ENCODE results near the gene CYB561D2. TPM values are rescaled to one million over a fixed set of nuclear protein-coding genes. Genes with fewer than 3 reads are reported as not detected.

CYB561D2 gene
- total RNA-seq, 4 donors from 2014 or later: 23.6 to 66.0 (median 43.6) TPM

DNA sequence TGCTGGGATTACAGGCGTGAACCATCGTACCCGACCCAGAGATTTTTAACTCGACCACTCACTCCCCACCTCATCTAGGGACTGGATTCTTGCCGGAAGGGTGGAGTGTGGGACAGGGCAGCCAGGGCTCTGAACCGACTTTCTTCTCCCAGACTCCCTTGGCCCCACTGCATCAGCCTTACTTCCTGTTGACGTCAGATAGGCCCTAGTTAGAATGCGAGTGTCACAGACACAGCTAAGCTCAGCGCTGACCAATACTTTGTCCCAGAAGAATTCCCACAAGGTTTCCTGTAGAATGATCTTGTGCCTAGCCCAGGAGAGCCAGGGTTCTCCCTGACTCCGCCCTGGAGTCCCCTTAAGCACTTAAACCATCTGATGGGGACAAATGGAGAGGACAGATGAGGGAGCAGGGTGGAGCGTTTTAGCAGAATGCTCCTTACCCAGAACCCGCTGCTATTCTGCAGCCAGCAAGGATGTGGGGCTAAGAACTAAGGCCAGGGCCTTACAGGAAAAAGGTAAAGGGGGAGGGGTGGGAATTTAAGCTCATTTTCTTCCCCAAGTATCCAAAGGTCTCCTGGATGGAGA lies 16.8 kb upstream of the CYB561D2 start:
- 79 to 83% methylated on average over 10 to 11 of the region's 12 CpGs for WGBS, 2 donors
- Histone ChIP-seq H3K4me1 (peaks cover 36 to 54% of the 10 kb centered on the region in 2 donors), H3K36me3 (peaks cover 25 to 28% of the 10 kb centered on the region in 2 donors), H3K27ac (peak overlapping the region; percentile 83 to 96 (median 91)), H3K4me3 (replicated peaks in 1 of 3) (no peak overlapping the region), H3K27me3 (no peaks in the 10 kb centered on the region), H3K9me3 (no peaks in the 10 kb centered on the region)
- intact Hi-C loops (cut with DNase I): no loop called here
- TF ChIP-seq, protein P1, sequence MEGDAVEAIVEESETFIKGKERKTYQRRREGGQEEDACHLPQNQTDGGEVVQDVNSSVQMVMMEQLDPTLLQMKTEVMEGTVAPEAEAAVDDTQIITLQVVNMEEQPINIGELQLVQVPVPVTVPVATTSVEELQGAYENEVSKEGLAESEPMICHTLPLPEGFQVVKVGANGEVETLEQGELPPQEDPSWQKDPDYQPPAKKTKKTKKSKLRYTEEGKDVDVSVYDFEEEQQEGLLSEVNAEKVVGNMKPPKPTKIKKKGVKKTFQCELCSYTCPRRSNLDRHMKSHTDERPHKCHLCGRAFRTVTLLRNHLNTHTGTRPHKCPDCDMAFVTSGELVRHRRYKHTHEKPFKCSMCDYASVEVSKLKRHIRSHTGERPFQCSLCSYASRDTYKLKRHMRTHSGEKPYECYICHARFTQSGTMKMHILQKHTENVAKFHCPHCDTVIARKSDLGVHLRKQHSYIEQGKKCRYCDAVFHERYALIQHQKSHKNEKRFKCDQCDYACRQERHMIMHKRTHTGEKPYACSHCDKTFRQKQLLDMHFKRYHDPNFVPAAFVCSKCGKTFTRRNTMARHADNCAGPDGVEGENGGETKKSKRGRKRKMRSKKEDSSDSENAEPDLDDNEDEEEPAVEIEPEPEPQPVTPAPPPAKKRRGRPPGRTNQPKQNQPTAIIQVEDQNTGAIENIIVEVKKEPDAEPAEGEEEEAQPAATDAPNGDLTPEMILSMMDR (IDR thresholded peaks at IDR 0.05): no peak
- TF ChIP-seq POLR2A (IDR thresholded peaks at IDR 0.05): no peak
- no peak for DNase-seq

DNA sequence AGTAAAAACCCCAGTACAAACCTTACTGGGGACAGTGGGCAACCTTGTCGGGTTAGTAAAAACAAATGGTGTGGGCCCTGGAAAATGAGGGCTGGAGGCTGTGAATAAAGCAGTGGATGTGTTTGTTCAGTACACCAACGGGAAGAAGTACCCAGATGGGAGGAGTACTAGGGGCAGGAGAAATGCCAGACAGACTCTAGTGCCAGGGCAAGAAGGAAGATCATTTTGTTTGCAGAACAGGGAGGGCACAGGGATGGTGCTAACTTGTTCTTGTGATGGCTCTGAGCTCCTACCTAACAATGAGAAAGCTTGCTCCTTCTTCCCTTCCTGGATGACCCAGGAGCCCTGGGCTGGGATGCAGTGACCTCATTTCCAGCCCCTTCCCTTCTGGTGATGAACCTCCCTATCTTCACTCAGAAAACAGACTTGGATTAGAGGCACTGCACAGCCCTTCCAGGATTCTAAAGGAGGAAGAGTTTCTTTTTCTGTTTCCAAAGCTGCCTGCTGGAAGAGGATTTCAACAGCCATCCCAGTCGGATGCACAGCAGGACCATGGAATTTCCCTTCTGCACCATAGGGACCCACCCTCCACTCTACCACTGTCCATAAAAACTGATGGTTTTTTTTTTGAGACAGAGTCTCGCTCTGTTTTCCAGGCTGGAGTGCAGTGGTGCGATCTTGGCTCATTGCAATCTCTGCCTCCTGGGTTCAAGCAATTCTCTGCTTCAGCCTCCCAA lies 16.2 kb upstream of the CYB561D2 start:
- no peak for DNase-seq
- Histone ChIP-seq H3K9me3 (no peaks in the 10 kb centered on the region), H3K36me3 (peaks cover 24% of the 10 kb centered on the region in 2 donors), H3K4me3 (replicated peaks in 1 of 3) (no peak overlapping the region), H3K4me1 (peaks cover 36 to 57% of the 10 kb centered on the region in 2 donors), H3K27ac (peak overlapping the region; percentile 83 to 96 (median 91)), H3K27me3 (no peaks in the 10 kb centered on the region)
- intact Hi-C loops (cut with DNase I): no loop called here
- 54 to 60% methylated on average over 5 of the region's 5 CpGs for WGBS, 2 donors
- TF ChIP-seq POLR2A (IDR thresholded peaks at IDR 0.05): no peak
- TF ChIP-seq, protein P1 (IDR thresholded peaks at IDR 0.05): no peak

DNA sequence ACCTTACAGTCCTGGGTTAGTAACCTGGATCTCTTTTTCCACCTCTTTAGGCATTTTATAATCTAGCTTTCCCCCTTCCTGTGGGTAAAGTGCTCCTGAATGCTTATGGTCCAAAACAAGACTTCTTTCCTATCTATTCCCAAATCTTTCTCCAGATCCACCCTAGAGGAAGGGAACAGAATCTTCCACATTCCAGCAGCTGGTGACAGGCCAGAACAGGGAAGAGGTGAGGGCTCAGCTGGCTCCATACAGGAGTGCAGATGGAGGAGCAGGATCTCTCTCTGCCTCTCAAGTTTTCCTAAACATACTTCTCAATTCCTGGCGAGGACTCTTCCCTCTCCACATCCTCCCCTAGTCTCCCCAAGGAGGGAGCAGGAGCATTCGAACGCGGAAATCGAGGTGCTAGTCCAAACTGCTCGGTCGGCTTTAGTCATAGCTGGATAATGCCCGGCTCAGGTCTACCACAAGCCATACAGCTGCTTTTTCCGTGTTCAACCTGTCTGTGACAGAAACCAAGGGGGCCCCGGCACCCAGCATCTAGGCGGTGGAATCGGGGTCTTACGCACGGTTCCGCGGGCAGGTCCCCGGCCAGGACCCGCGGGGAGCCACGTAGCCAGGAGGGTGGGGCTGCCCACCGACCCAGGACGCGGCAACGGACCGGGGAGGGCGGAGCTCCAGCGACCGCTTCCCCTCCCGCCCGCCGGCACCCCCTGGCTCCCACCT lies 14.0 kb upstream of the CYB561D2 start:
- Histone ChIP-seq H3K9me3 (no peaks in the 10 kb centered on the region), H3K27ac (peak overlapping the region; percentile 83 to 96 (median 91)), H3K4me3 (replicated peaks in 1 of 3) (peak overlapping the region; percentile 49 to 79 (median 78)), H3K36me3 (peaks cover 2 to 3% of the 10 kb centered on the region in 2 donors), H3K27me3 (no peaks in the 10 kb centered on the region), H3K4me1 (peaks cover 36 to 62% of the 10 kb centered on the region in 2 donors)
- WGBS, 2 donors: 0 to 3% methylated on average over 8 to 9 of the region's 31 CpGs
- intact Hi-C loops (cut with DNase I): no loop called here
- TF ChIP-seq POLR2A (IDR thresholded peaks at IDR 0.05): no peak
- TF ChIP-seq, protein P1 (IDR thresholded peaks at IDR 0.05): peak in 1 of 6 experiments; percentile 12
- DNase-seq: no peak

DNA sequence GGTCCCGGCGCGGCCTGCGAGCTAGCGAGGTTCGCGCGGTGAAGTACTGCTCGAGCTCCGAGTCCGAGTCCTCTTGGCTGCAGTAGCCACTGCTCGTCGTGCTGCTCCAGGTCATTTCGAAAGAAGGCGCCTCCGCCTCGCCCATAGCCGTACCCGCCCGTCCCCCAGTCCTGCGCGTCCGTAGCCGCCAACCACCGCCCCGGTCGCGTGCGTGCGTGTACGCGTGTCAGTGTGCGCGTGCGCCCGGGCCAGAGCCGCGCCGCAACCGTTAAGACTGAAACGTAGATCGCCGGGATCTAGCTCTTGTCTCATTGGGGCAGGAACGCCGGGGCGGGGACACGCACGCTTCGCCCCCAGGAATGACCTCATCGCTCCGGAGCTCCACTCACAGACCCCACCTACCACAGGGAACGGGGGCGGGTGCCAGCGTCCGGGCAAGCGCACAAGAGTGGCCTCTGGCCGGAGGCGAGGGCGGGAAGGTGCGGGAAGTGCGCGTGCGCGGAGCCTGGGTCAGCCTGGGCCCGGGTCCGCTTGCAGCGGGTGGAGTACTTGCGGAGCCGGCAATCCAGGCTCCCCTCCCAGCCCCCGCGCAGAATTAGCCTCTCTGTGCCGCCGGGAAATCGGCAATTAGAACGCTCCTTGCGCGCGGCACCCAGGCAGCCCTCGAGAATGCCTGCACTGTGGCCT lies 13.3 kb upstream of the CYB561D2 start:
- DNase-seq: peak; percentile 100
- Histone ChIP-seq H3K27me3 (no peaks in the 10 kb centered on the region), H3K9me3 (no peaks in the 10 kb centered on the region), H3K36me3 (no peaks in the 10 kb centered on the region), H3K4me1 (peaks cover 36 to 61% of the 10 kb centered on the region in 2 donors), H3K27ac (peak overlapping the region; percentile 91 to 96 (median 91)), H3K4me3 (replicated peaks in 1 of 3) (peak overlapping the region; percentile 49 to 79 (median 78))
- intact Hi-C loops (cut with DNase I): no loop called here
- TF ChIP-seq, protein P1 (IDR thresholded peaks at IDR 0.05): no peak
- TF ChIP-seq POLR2A (IDR thresholded peaks at IDR 0.05): peak; percentile 62 to 91
- 0% methylated on average over 2 to 6 of the region's 79 CpGs for WGBS, 2 donors

All from thyroid gland (tissue), 4 donors.